ENCODE results near the gene SSU72. TPM values are rescaled to one million over a fixed set of nuclear protein-coding genes. Genes with fewer than 3 reads are reported as not detected.
A peak's percentile ranks its signal among the peaks of the same experiment; 100 is the strongest.

SSU72 gene
- 206 and 207 TPM in 2 replicates for polyA plus RNA-seq (2013)

- peak within 1 kb of the TSS; percentile 99 for H3K14ac ChIP-seq (ENCODE audit: low read length)
- peak within 1 kb of the TSS; percentile 94 for H3K4ac ChIP-seq (ENCODE audit: low read depth, low read length)
- peaks cover 0 to 7% of the 10 kb centered on the region in 2 experiments for H3K4me1 ChIP-seq (ENCODE audit: control insufficient read depth in 1 of 2, insufficient read depth in 2 of 2, low read length in 2 of 2)
- peak within 1 kb of the TSS; percentile 94 for H2AK5ac ChIP-seq (ENCODE audit: low read length)
- no CpG with 5 or more reads among the region's 87 CpGs for WGBS (ENCODE audit: extremely low coverage, insufficient coverage, insufficient read length)
- H2BK12ac ChIP-seq (ENCODE audit: low read length), result no peak within 1 kb of the TSS
- peak within 1 kb of the TSS; percentile 98 for H3K18ac ChIP-seq (ENCODE audit: low read length)
- H3K79me2 ChIP-seq (ENCODE audit: control insufficient read depth, insufficient read depth, low read length, poor library complexity), result peaks cover 23% of the 10 kb centered on the region
- peak within 1 kb of the TSS; percentile 97 for H4K91ac ChIP-seq (ENCODE audit: low read depth, low read length)
- peak within 1 kb of the TSS; percentile 54 for H3K23ac ChIP-seq (ENCODE audit: low read length)
- H3K9me3 ChIP-seq (ENCODE audit: insufficient read depth, low read depth, low read length), result peaks cover 3% of the 10 kb centered on the region
- H3K9ac ChIP-seq (ENCODE audit: low read length), result peak within 1 kb of the TSS; percentile 100
- H2BK5ac ChIP-seq (ENCODE audit: low read depth, low read length, poor library complexity), result peak within 1 kb of the TSS; percentile 90
- H3K27me3 ChIP-seq (ENCODE audit: insufficient read depth, low read length), result no peaks in the 10 kb centered on the region
- H3K4me3 ChIP-seq (ENCODE audit: low read depth, low read length), result peak within 1 kb of the TSS; percentile 100
- peak within 1 kb of the TSS; percentile 93 for H4K8ac ChIP-seq (ENCODE audit: low read depth, low read length)
- peak within 1 kb of the TSS; percentile 97 for H2AFZ ChIP-seq (ENCODE audit: insufficient read depth, low read length, poor library complexity)
- H3K27ac ChIP-seq (ENCODE audit: low read depth, low read length), result peak within 1 kb of the TSS; percentile 98
- H2BK120ac ChIP-seq (ENCODE audit: insufficient read depth, low read length, poor library complexity), result peak within 1 kb of the TSS; percentile 67
- peak within 1 kb of the TSS; percentile 99 for H3K4me2 ChIP-seq (ENCODE audit: low read length)
- peak within 1 kb of the TSS; percentile 92 for H4K12ac ChIP-seq (ENCODE audit: low read depth, low read length)
- peaks cover 13% of the 10 kb centered on the region for H3K79me1 ChIP-seq (ENCODE audit: low read length)
- H3K36me3 ChIP-seq (ENCODE audit: control insufficient read depth in 1 of 2, insufficient read depth in 2 of 2, low read length in 2 of 2), result peaks cover 6 to 7% of the 10 kb centered on the region in 2 experiments
- DNase-seq, result peak; percentile 92 to 97
Measured at GRCh38 chr1:1574721-1575537, at the start of gene SSU72. TSS of gene SSU72 (minus strand) at chr1:1574863. CDS start at chr1:1574557, 306 bp downstream.

GRCh38 chr1:1623631-1624442 lies 49.2 kb upstream of the SSU72 start:
- WGBS (ENCODE audit: extremely low coverage, insufficient coverage, insufficient read length), result no CpG with 5 or more reads among the region's 51 CpGs
- DNase-seq, result no peak
- H4K8ac ChIP-seq (ENCODE audit: low read depth, low read length), result no peak overlapping the region

GRCh38 chr1:1623181-1623630 lies 48.5 kb upstream of the SSU72 start:
- H3K79me1 ChIP-seq (ENCODE audit: low read length), result no peaks in the 10 kb centered on the region
- H3K79me2 ChIP-seq (ENCODE audit: control insufficient read depth, insufficient read depth, low read length, poor library complexity), result no peaks in the 10 kb centered on the region
- no peak overlapping the region for H4K91ac ChIP-seq (ENCODE audit: low read depth, low read length)
- no peak overlapping the region for H2AK5ac ChIP-seq (ENCODE audit: low read length)
- H3K4me3 ChIP-seq (ENCODE audit: low read depth, low read length), result no peak overlapping the region
- no CpG with 5 or more reads among the region's 33 CpGs for WGBS (ENCODE audit: extremely low coverage, insufficient coverage, insufficient read length)
- H3K23ac ChIP-seq (ENCODE audit: low read length), result no peak overlapping the region
- no peak overlapping the region for H4K8ac ChIP-seq (ENCODE audit: low read depth, low read length)
- H2AFZ ChIP-seq (ENCODE audit: insufficient read depth, low read length, poor library complexity), result no peak overlapping the region
- peaks cover 26 to 29% of the 10 kb centered on the region in 2 experiments for H3K36me3 ChIP-seq (ENCODE audit: control insufficient read depth in 1 of 2, insufficient read depth in 2 of 2, low read length in 2 of 2)
- no peaks in the 10 kb centered on the region for H3K4me1 ChIP-seq (ENCODE audit: control insufficient read depth in 1 of 2, insufficient read depth in 2 of 2, low read length in 2 of 2)
- no peak overlapping the region for H2BK12ac ChIP-seq (ENCODE audit: low read length)
- no peak overlapping the region for H3K9ac ChIP-seq (ENCODE audit: low read length)
- no peak overlapping the region for H2BK5ac ChIP-seq (ENCODE audit: low read depth, low read length, poor library complexity)
- H3K27me3 ChIP-seq (ENCODE audit: insufficient read depth, low read length), result no peaks in the 10 kb centered on the region
- H3K14ac ChIP-seq (ENCODE audit: low read length), result no peak overlapping the region
- no peak overlapping the region for H3K27ac ChIP-seq (ENCODE audit: low read depth, low read length)
- H3K18ac ChIP-seq (ENCODE audit: low read length), result no peak overlapping the region
- H3K4ac ChIP-seq (ENCODE audit: low read depth, low read length), result no peak overlapping the region
- DNase-seq, result no peak
- no peak overlapping the region for H3K4me2 ChIP-seq (ENCODE audit: low read length)
- H4K12ac ChIP-seq (ENCODE audit: low read depth, low read length), result no peak overlapping the region
- H2BK120ac ChIP-seq (ENCODE audit: insufficient read depth, low read length, poor library complexity), result no peak overlapping the region
- H3K9me3 ChIP-seq (ENCODE audit: insufficient read depth, low read depth, low read length), result no peaks in the 10 kb centered on the region

More at GRCh38 chr1:1623631-1624442, 49.2 kb upstream of the SSU72 start:
- no peak overlapping the region for H3K27ac ChIP-seq (ENCODE audit: low read depth, low read length)
- H3K4me3 ChIP-seq (ENCODE audit: low read depth, low read length), result no peak overlapping the region
- H3K36me3 ChIP-seq (ENCODE audit: control insufficient read depth in 1 of 2, insufficient read depth in 2 of 2, low read length in 2 of 2), result peaks cover 25 to 33% of the 10 kb centered on the region in 2 experiments
- no peak overlapping the region for H2AK5ac ChIP-seq (ENCODE audit: low read length)
- H3K4ac ChIP-seq (ENCODE audit: low read depth, low read length), result no peak overlapping the region
- H4K12ac ChIP-seq (ENCODE audit: low read depth, low read length), result no peak overlapping the region
- no peak overlapping the region for H2AFZ ChIP-seq (ENCODE audit: insufficient read depth, low read length, poor library complexity)
- no peaks in the 10 kb centered on the region for H3K79me1 ChIP-seq (ENCODE audit: low read length)
- no peak overlapping the region for H3K14ac ChIP-seq (ENCODE audit: low read length)
- no peak overlapping the region for H2BK12ac ChIP-seq (ENCODE audit: low read length)
- H3K9me3 ChIP-seq (ENCODE audit: insufficient read depth, low read depth, low read length), result no peaks in the 10 kb centered on the region
- H2BK5ac ChIP-seq (ENCODE audit: low read depth, low read length, poor library complexity), result no peak overlapping the region
- no peaks in the 10 kb centered on the region for H3K27me3 ChIP-seq (ENCODE audit: insufficient read depth, low read length)
- no peak overlapping the region for H3K23ac ChIP-seq (ENCODE audit: low read length)
- no peak overlapping the region for H3K4me2 ChIP-seq (ENCODE audit: low read length)
- H2BK120ac ChIP-seq (ENCODE audit: insufficient read depth, low read length, poor library complexity), result no peak overlapping the region
- H4K91ac ChIP-seq (ENCODE audit: low read depth, low read length), result no peak overlapping the region
- H3K18ac ChIP-seq (ENCODE audit: low read length), result no peak overlapping the region
- H3K79me2 ChIP-seq (ENCODE audit: control insufficient read depth, insufficient read depth, low read length, poor library complexity), result no peaks in the 10 kb centered on the region
- no peak overlapping the region for H3K9ac ChIP-seq (ENCODE audit: low read length)
- H3K4me1 ChIP-seq (ENCODE audit: control insufficient read depth in 1 of 2, insufficient read depth in 2 of 2, low read length in 2 of 2), result no peaks in the 10 kb centered on the region

- Histone ChIP-seq H3K79me2 (ENCODE audit: control insufficient read depth, insufficient read depth, low read length, poor library complexity) (no peaks in the 10 kb centered on the region), H2BK120ac (ENCODE audit: insufficient read depth, low read length, poor library complexity) (no peak overlapping the region), H3K27me3 (ENCODE audit: insufficient read depth, low read length) (no peaks in the 10 kb centered on the region), H3K4me1 (ENCODE audit: control insufficient read depth in 1 of 2, insufficient read depth in 2 of 2, low read length in 2 of 2) (no peaks in the 10 kb centered on the region), H3K4me3 (ENCODE audit: low read depth, low read length) (peak overlapping the region; percentile 39), H2BK12ac (ENCODE audit: low read length) (no peak overlapping the region), H3K9ac (ENCODE audit: low read length) (no peak overlapping the region), H4K12ac (ENCODE audit: low read depth, low read length) (no peak overlapping the region), H3K23ac (ENCODE audit: low read length) (no peak overlapping the region), H3K79me1 (ENCODE audit: low read length) (no peaks in the 10 kb centered on the region), H3K4me2 (ENCODE audit: low read length) (no peak overlapping the region), H3K14ac (ENCODE audit: low read length) (no peak overlapping the region), H2AK5ac (ENCODE audit: low read length) (no peak overlapping the region), H4K91ac (ENCODE audit: low read depth, low read length) (no peak overlapping the region), H2AFZ (ENCODE audit: insufficient read depth, low read length, poor library complexity) (no peak overlapping the region), H3K9me3 (ENCODE audit: insufficient read depth, low read depth, low read length) (no peaks in the 10 kb centered on the region), H2BK5ac (ENCODE audit: low read depth, low read length, poor library complexity) (no peak overlapping the region), H3K27ac (ENCODE audit: low read depth, low read length) (no peak overlapping the region), H4K8ac (ENCODE audit: low read depth, low read length) (no peak overlapping the region), H3K18ac (ENCODE audit: low read length) (no peak overlapping the region), H3K4ac (ENCODE audit: low read depth, low read length) (no peak overlapping the region), H3K36me3 (ENCODE audit: control insufficient read depth in 1 of 2, insufficient read depth in 2 of 2, low read length in 2 of 2) (peaks cover 25 to 29% of the 10 kb centered on the region in 2 experiments)
- no peak for DNase-seq
- no CpG with 5 or more reads among the region's 17 CpGs for WGBS (ENCODE audit: extremely low coverage, insufficient coverage, insufficient read length)
Measured at GRCh38 chr1:1622788-1623094, 48.1 kb upstream of the SSU72 start.
